Skin epidermis (tissue), 12 donors: ENCODE measurements around the gene ECSCR.

Source experiments
- H3K27ac ChIP-seq, 21 experiments: fragments of 200-600 bp; sonication (generic) in 11 of 21; one replicate each; pipeline ENCODE4 v1.5.0; 2020; ENCODE audit warnings: mild to moderate bottlenecking in 3 of 21, inconsistent platforms in 2 of 21, moderate library complexity in 2 of 21
- H3K4me3 ChIP-seq, 7 experiments: fragments of 200-600 bp; sonication (generic) in 2 of 7; one replicate each; pipeline ENCODE4 v1.5.0; 2020; ENCODE audit warnings: inconsistent platforms in 2 of 7, mild to moderate bottlenecking in 2 of 7, moderate library complexity in 1 of 7

The ECSCR gene

GRCh38 chr5:139402561-139403158 is 59.9 kb downstream of the ECSCR start:
- H3K27ac ChIP-seq, result peak overlapping the region in 10 of 21 experiments; percentile 67 to 96 (median 88)
- no peak overlapping the region for H3K4me3 ChIP-seq

DNA sequence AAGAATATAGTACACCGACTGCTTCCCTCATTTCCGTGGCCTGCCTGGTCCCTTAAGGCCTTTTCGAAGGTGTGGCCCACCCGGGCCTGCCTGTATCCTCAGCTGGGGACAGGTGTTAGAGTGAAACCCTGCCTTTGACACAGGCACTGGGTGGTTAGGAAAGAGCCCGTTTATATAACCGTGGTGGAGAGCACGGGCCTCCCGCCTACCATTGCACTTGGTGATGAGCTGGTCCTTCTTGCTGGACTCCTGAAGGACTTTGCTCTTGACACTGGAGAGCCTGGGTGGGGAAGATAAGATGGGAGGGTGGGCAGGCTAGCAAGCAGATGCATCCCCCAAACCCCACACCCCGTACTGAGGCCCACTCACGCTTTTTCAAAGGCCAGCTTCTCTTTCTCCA is 61.0 kb downstream of the ECSCR start:
- no peak overlapping the region for H3K4me3 ChIP-seq
- H3K27ac ChIP-seq, result no peak overlapping the region

DNA sequence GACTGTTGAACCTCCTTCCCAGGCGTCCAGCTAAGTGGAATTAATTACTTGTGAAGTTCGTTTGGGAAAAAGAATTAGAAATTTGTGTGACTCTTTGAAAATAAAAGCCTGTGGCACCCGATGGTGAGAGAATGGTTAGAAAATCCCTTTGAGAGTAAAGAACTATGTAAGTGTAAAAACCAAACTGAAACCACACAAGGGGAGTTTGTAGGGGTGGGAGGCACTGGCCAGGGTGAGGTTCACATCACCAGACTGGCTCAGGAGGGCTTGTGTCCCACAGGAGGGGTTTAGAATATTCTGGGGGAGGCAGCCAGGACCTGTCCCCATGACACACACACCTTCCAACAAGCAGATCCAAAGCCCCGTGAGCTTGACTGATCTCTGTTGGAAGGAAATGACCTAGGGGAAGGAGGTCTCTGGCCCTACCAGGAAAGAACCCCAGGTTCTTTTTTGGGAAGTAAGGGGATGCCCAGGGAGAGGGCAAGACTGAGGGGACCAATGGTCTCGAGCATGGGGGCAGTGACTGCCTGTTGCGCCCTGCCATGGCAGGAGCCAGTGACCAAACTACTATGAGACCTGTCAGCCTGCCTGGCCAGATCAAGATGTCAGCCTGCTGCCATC is 62.9 kb downstream of the ECSCR start:
- H3K27ac ChIP-seq, result no peak overlapping the region

More for the DNA sequence above, 62.9 kb downstream of the ECSCR start:
- H3K4me3 ChIP-seq, result no peak overlapping the region
